H9 (cell line): ENCODE measurements around the gene SH3RF2. TPM values are rescaled to one million over a fixed set of nuclear protein-coding genes. Genes with fewer than 3 reads are reported as not detected.

Experiments
- DNase-seq: peaks from one replicate; pipeline ENCODE4 v3.0.0-alpha.2; 2017
- H2AFZ ChIP-seq: one replicate; pipeline ENCODE4 v1.6.1; 2013; ENCODE audit warnings: mild to moderate bottlenecking, low read length, control low read depth, moderate library complexity
- H2AK5ac ChIP-seq: 2 replicates; pipeline ENCODE4 v1.6.1; 2013; ENCODE audit warnings: low read length, control low read depth, mixed read lengths; ENCODE audit not compliant: insufficient read length
- H2BK120ac ChIP-seq: one replicate; pipeline ENCODE4 v1.6.1; 2013; ENCODE audit warnings: low read depth, mild to moderate bottlenecking, low read length, control low read depth, inconsistent platforms; ENCODE audit not compliant: poor library complexity, severe bottlenecking
- H2BK12ac ChIP-seq: 2 replicates; pipeline ENCODE4 v1.6.1; 2013; ENCODE audit warnings: low read length, control low read depth, mixed read lengths, low read depth; ENCODE audit not compliant: insufficient read length
- H2BK15ac ChIP-seq: 2 replicates; pipeline ENCODE4 v1.6.1; 2013; ENCODE audit warnings: low read depth, low read length, control low read depth
- H2BK20ac ChIP-seq: one replicate; pipeline ENCODE4 v1.6.1; 2013; ENCODE audit warnings: low read depth, mild to moderate bottlenecking, low read length, control low read depth, inconsistent platforms; ENCODE audit not compliant: poor library complexity, severe bottlenecking
- H2BK5ac ChIP-seq: 2 replicates; pipeline ENCODE4 v1.6.1; 2013; ENCODE audit warnings: low read length, control low read depth, mixed read lengths; ENCODE audit not compliant: insufficient read length
- H3K14ac ChIP-seq: 2 replicates; pipeline ENCODE4 v1.6.1; 2013; ENCODE audit warnings: low read length, control low read depth; ENCODE audit not compliant: insufficient read depth
- H3K18ac ChIP-seq: 2 replicates; pipeline ENCODE4 v1.6.1; 2013; ENCODE audit warnings: low read depth, mild to moderate bottlenecking, mixed read lengths, low read length, control low read depth; ENCODE audit not compliant: insufficient read length
- H3K23ac ChIP-seq: 2 replicates; pipeline ENCODE4 v1.6.1; 2013; ENCODE audit warnings: low read length, control low read depth, mixed read lengths, low read depth; ENCODE audit not compliant: insufficient read length
- H3K23me2 ChIP-seq: 2 replicates; pipeline ENCODE4 v1.6.1; 2013; ENCODE audit warnings: low read depth, mild to moderate bottlenecking, mixed read lengths, low read length, control low read depth; ENCODE audit not compliant: insufficient read length, poor library complexity, severe bottlenecking
- H3K27ac ChIP-seq: 2 replicates; pipeline ENCODE4 v1.5.1; 2013; ENCODE audit warnings: low read length, control low read depth, mixed read lengths, low read depth; ENCODE audit not compliant: insufficient read length
- H3K27me3 ChIP-seq: 2 replicates; pipeline ENCODE4 v1.6.1; 2013; ENCODE audit warnings: low read length, control low read depth, inconsistent platforms; ENCODE audit not compliant: insufficient read depth
- H3K4ac ChIP-seq: 2 replicates; pipeline ENCODE4 v1.6.1; 2013; ENCODE audit warnings: low read depth, mild to moderate bottlenecking, control low read depth, inconsistent platforms, low read length, moderate library complexity
- H3K4me1 ChIP-seq: 2 replicates; pipeline ENCODE4 v1.6.1; 2013; ENCODE audit warnings: low read length, control low read depth, inconsistent platforms; ENCODE audit not compliant: insufficient read depth
- H3K4me2 ChIP-seq: 2 replicates; pipeline ENCODE4 v1.6.1; 2013; ENCODE audit warnings: low read length, control low read depth, mixed read lengths; ENCODE audit not compliant: insufficient read length, insufficient read depth
- H3K56ac ChIP-seq: 2 replicates; pipeline ENCODE4 v1.6.1; 2013; ENCODE audit warnings: low read depth, mild to moderate bottlenecking, mixed read lengths, low read length, control low read depth; ENCODE audit not compliant: insufficient read length
- H3K79me1 ChIP-seq: 2 replicates; pipeline ENCODE4 v1.6.1; 2013; ENCODE audit warnings: low read depth, mild to moderate bottlenecking, moderate library complexity, low read length, control low read depth, inconsistent platforms; ENCODE audit not compliant: insufficient read depth, poor library complexity, severe bottlenecking
- H3K79me2 ChIP-seq: 2 replicates; pipeline ENCODE4 v1.6.1; 2013; ENCODE audit warnings: low read length, control low read depth, inconsistent platforms; ENCODE audit not compliant: insufficient read depth
- H3K9ac ChIP-seq: 2 replicates; pipeline ENCODE4 v1.6.1; 2013; ENCODE audit warnings: low read length, control low read depth, mixed read lengths; ENCODE audit not compliant: insufficient read length; ENCODE audit errors: extremely low read depth
- H3K9me3 ChIP-seq: one replicate; pipeline ENCODE4 v1.6.1; 2013; ENCODE audit warnings: low read depth, low read length, inconsistent platforms; ENCODE audit not compliant: control insufficient read depth
- H3T11ph ChIP-seq: one replicate; pipeline ENCODE4 v1.6.1; 2013; ENCODE audit warnings: mild to moderate bottlenecking, low read length, control low read depth, inconsistent platforms
- H4K20me1 ChIP-seq: one replicate; pipeline ENCODE4 v1.6.1; 2013; ENCODE audit not compliant: control insufficient read depth, insufficient read length, insufficient read depth
- H4K5ac ChIP-seq: 2 replicates; pipeline ENCODE4 v1.6.1; 2013; ENCODE audit warnings: low read depth, mild to moderate bottlenecking, mixed read lengths, low read length, control low read depth; ENCODE audit not compliant: insufficient read length
- H4K8ac ChIP-seq: replicated peaks from 2 replicates; pipeline ENCODE4 v1.6.1; 2013; ENCODE audit warnings: low read length, control low read depth, mixed read lengths, low read depth; ENCODE audit not compliant: insufficient read length
- H4K91ac ChIP-seq: 2 replicates; pipeline ENCODE4 v1.6.1; 2013; ENCODE audit warnings: low read depth, mild to moderate bottlenecking, moderate library complexity, mixed read lengths, low read length, control low read depth; ENCODE audit not compliant: insufficient read length
- H3K27ac Mint-ChIP-seq, 3 experiments: 2 replicates in 2 of 3; 3 replicates in 1 of 3; pipeline ENCODE4 v1.8.0; 2020 to 2021; ENCODE audit warnings: mixed read lengths in 3 of 3, mild to moderate bottlenecking in 1 of 3, moderate library complexity in 1 of 3
- H3K27me3 Mint-ChIP-seq: 2 replicates; pipeline ENCODE4 v1.8.0; 2021; ENCODE audit warnings: low read depth, mild to moderate bottlenecking, moderate library complexity, mixed read lengths
- H3K36me3 Mint-ChIP-seq, 3 experiments: 2 replicates in 2 of 3; 3 replicates in 1 of 3; pipeline ENCODE4 v1.8.0; 2020 to 2021; ENCODE audit warnings: low read depth in 3 of 3, mixed read lengths in 3 of 3; ENCODE audit not compliant: insufficient read depth in 1 of 3
- H3K4me1 Mint-ChIP-seq, 2 experiments: 2 replicates each; pipeline ENCODE4 v1.8.0; 2020; ENCODE audit warnings: mixed read lengths in 2 of 2
- H3K4me3 Mint-ChIP-seq, 2 experiments: 2 replicates in 1 of 2; 3 replicates in 1 of 2; pipeline ENCODE4 v1.8.0; 2020 to 2021; ENCODE audit warnings: mild to moderate bottlenecking in 2 of 2, mixed read lengths in 2 of 2, moderate library complexity in 1 of 2
- H3K9me3 Mint-ChIP-seq, 2 experiments: 2 replicates in 1 of 2; 3 replicates in 1 of 2; pipeline ENCODE4 v1.8.0; 2020; ENCODE audit warnings: mild to moderate bottlenecking in 2 of 2, mixed read lengths in 2 of 2, moderate library complexity in 1 of 2
- CTCF ChIP-seq: fragments of 200-600 bp; sonication (generic); conservative IDR thresholded peaks from 3 replicates; pipeline ENCODE4 v1.8.0; 2021; ENCODE audit warnings: antibody characterized with exemption, mild to moderate bottlenecking
- WGBS: extraction: QIAGEN DNeasy Blood & Tissue Kit; methylation state at CpG from one replicate; pipeline ENCODE4 v1.1.7; 2013; ENCODE audit warnings: missing lambda C conversion rate, low lambda C conversion rate, mixed read lengths; ENCODE audit not compliant: insufficient read length; ENCODE audit errors: extremely low coverage; 5-methylcytosine and 5-hydroxymethylcytosine counted together
- total RNA-seq: library from RNA; stranded (reverse); gene quantifications from 2 replicates; pipeline ENCODE4 v1.2.1, GENCODE V29; 2021

Gene SH3RF2
- total RNA-seq, 1 experiment from 2014 or later: 0.66 TPM

- Histone ChIP-seq H2AFZ (no peak overlapping the region), H3K79me2 (no peaks in the 10 kb centered on the region; the same call in 1 of the 2 replicates), H3K27ac (no peak overlapping the region), H3K4me2 (no peak overlapping the region), H3K27me3 (no peaks in the 10 kb centered on the region), H2BK12ac (no peak overlapping the region), H3K56ac (no peak overlapping the region), H2AK5ac (no peak overlapping the region), H3T11ph (no peak overlapping the region), H3K18ac (no peak overlapping the region), H3K4ac (no peak overlapping the region), H2BK20ac (no peak overlapping the region), H3K79me1 (no peaks in the 10 kb centered on the region), H3K14ac (no peak overlapping the region), H2BK5ac (no peak overlapping the region), H4K5ac (no peak overlapping the region), H4K8ac (no peak overlapping the region), H3K9me3 (no peaks in the 10 kb centered on the region), H3K9ac (no peak overlapping the region), H2BK15ac (no peak overlapping the region), H3K4me1 (peaks cover 8% of the 10 kb centered on the region), H3K23me2 (no peaks in the 10 kb centered on the region), H2BK120ac (no peak overlapping the region), H4K91ac (no peak overlapping the region), H3K23ac (no peak overlapping the region), H4K20me1 (no peaks in the 10 kb centered on the region)
- Mint-ChIP-seq H3K4me3 (no peak overlapping the region), H3K36me3 (no peaks in the 10 kb centered on the region), H3K27me3 (no peaks in the 10 kb centered on the region), H3K4me1 (peaks cover 11 to 14% of the 10 kb centered on the region in 2 experiments; a peak in 3 of 4 replicates), H3K27ac (no peak overlapping the region), H3K9me3 (no peaks in the 10 kb centered on the region)
- no CpG with 5 or more reads among the region's 2 CpGs for WGBS
- TF ChIP-seq CTCF: no peak
- no peak for DNase-seq
These were observed 47.7 kb downstream of the SH3RF2 start for GRCh38 chr5:145984072-145984471.
